Pancreas (tissue), 10 donors: Measurements from ENCODE around the gene UBR2. TPM values are rescaled to one million over a fixed set of nuclear protein-coding genes. Genes with fewer than 3 reads are reported as not detected.
A peak's percentile ranks its signal among the peaks of the same experiment; 100 is the strongest.

Experiments used
- ATAC-seq, 4 donors: fragments of 200-7000 bp; cut with Tn5 transposase; one replicate each; pipeline versions ENCODE4 v1.8.0 to v1.9.1; 2020; ENCODE audit warnings: mild to moderate bottlenecking in 4 of 4, moderate library complexity in 4 of 4
- DNase-seq, 6 donors: peaks; one replicate each; pipeline ENCODE4 v3.0.0-alpha.2; 2020
- FAIRE-seq: peaks from 2 replicates; lab custom pipeline; 2012; peaks lifted over from hg19 to GRCh38; lab: Jason Lieb, UNC
- H3K27ac ChIP-seq, 4 donors: fragments of 200-600 bp; sonication (generic); 1 replicate in 3 of 4; 2 replicates in 1 of 4; pipeline versions ENCODE4 v1.5.0 to v1.8.0; 2020
- H3K27me3 ChIP-seq, 4 donors: fragments of 200-600 bp; one replicate each; pipeline ENCODE4 v1.8.0; 2021
- H3K36me3 ChIP-seq, 3 donors: fragments of 200-600 bp; sonication (generic) in 1 of 3; one replicate each; pipeline versions ENCODE4 v1.5.0 to v1.8.0; 2020 to 2021
- H3K4me1 ChIP-seq, 3 donors: fragments of 200-600 bp; one replicate each; pipeline ENCODE4 v1.8.0; 2021
- H3K4me3 ChIP-seq, 4 donors: fragments of 200-600 bp; sonication (generic) in 2 of 4; one replicate each; pipeline versions ENCODE4 v1.5.0 to v1.8.0; 2020 to 2021
- H3K9me3 ChIP-seq, 4 donors: fragments of 200-600 bp; one replicate each; pipeline ENCODE4 v1.8.0; 2021
- WGBS, 2 donors: extraction: QIAGEN DNeasy Blood & Tissue Kit; methylation state at CpG; one replicate each; pipeline ENCODE4 v1.1.7; 2013; 5-methylcytosine and 5-hydroxymethylcytosine counted together
- intact Hi-C, 3 donors: fragments of 100-400 bp; cut with DNase I; formaldehyde crosslinking; loops; one replicate each; pipeline versions ENCODE4 v1.11.1 to v1.14.2; 2022
- polyA plus RNA-seq, 2 donors: library from polyadenylated mRNA; stranded (reverse); fragments of 200-250 nt; gene quantifications; one replicate each; pipeline ENCODE4 v1.2.3, GENCODE V29; 2013
- total RNA-seq, 6 donors: library from RNA; stranded (reverse); fragmentation: NEBNext Ultra II Directional in 4 of 6; extraction: Animal tissue kit (Norgen Biotek cat#: 25700) in 4 of 6; gene quantifications; one replicate each; pipeline versions ENCODE4 v1.2.1 to v1.2.4, GENCODE V29; 2021 to 2023
- TF ChIP-seq, protein P1 (sequence below), 4 donors: fragments of 200-600 bp; sonication (generic) in 3 of 4; IDR thresholded peaks; one replicate each; pipeline versions ENCODE4 v1.5.0 to v1.8.0; 2021; ENCODE audit warnings: antibody characterized with exemption in 4 of 4
- donor health status: healthy with polysubstance abuse.
- donor health status: DM: no; HTN: no; CAD: no; lungs with moderate emphysema.
- donor health status: DM: no; HTN: no; CAD: no.
- donor health status: control.
- donor health status: control.
- donor health status: Bipolar disorder and iron deficiency.
- donor health status: DM: yes; HTN: yes; CAD: no.
- donor health status: DM: no; HTN: no; CAD: no.
- donor health status: DM: no; HTN: no; CAD: no.
- donor health status: DM: yes; HTN: yes; CAD: no.

UBR2 gene
- 10 to 100 TPM; 15.4 to 22.0 (median 18.5) TPM for total RNA-seq
- 10 to 100 TPM in 1 of 2 donors, 1 to 10 TPM in 1; 9.4 to 11.5 TPM for polyA plus RNA-seq

DNA sequence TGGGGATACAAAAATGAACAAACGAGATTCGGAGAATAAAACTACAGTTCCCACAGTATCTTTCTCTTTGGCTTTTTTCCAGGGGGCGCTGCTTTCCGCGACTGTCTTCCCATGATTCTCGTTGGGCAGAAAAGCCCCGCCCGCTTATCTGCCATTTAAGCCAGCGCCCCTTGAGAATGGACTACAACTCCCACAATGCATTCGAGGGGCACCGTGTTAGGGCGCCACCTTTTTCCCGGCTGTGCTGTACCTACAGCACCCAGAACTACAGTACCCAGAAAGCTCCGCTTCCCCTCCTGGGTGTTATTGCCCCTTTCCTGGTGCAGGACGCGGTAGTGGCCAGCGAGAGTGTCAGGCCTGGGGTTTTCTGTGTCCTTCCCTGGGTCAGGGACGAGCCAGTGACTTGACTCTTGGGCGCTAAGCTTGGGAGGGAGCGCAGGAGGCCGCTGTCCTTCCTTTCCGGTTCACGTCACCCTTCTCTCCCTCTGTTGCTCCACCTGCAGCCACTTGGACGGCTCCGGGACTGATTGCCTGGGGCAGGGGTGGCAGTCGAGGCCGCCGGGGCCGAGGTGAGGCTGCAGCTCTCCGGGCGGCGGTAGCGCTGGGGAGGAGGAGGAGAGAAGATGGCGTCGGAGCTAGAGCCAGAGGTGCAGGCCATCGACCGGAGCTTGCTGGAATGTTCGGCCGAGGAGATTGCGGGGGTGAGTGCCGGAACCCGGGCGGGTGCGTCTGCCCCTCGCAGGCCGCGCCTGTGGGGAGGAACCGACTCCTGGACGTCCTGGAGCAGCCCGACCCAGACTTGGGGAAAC lies at the start of gene UBR2:
UBR2 (plus strand) TSS at position 333 of the 809 bp plus-strand sequence; CDS start at position 624, 291 bp downstream.
- Histone ChIP-seq H3K4me3 (peak within 1 kb of the TSS; percentile 58 to 81 (median 70)), H3K27ac (peak within 1 kb of the TSS; percentile 82 to 99 (median 90)), H3K27me3 (no peaks in the 10 kb centered on the region), H3K9me3 (no peaks in the 10 kb centered on the region), H3K36me3 (no peaks in the 10 kb centered on the region), H3K4me1 (peaks cover 0 to 17% (median 0%) of the 10 kb centered on the region in 3 donors)
- DNase-seq (peak; percentile 85 to 98 (median 97)), FAIRE-seq (peak; percentile 93), ATAC-seq (peak; percentile 90 to 96 (median 93))
- TF ChIP-seq, protein P1, sequence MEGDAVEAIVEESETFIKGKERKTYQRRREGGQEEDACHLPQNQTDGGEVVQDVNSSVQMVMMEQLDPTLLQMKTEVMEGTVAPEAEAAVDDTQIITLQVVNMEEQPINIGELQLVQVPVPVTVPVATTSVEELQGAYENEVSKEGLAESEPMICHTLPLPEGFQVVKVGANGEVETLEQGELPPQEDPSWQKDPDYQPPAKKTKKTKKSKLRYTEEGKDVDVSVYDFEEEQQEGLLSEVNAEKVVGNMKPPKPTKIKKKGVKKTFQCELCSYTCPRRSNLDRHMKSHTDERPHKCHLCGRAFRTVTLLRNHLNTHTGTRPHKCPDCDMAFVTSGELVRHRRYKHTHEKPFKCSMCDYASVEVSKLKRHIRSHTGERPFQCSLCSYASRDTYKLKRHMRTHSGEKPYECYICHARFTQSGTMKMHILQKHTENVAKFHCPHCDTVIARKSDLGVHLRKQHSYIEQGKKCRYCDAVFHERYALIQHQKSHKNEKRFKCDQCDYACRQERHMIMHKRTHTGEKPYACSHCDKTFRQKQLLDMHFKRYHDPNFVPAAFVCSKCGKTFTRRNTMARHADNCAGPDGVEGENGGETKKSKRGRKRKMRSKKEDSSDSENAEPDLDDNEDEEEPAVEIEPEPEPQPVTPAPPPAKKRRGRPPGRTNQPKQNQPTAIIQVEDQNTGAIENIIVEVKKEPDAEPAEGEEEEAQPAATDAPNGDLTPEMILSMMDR (IDR thresholded peaks at IDR 0.05), result no peak
- intact Hi-C loops, result no loop called here
- WGBS, 2 donors, result 0% methylated on average over 46 to 50 of the region's 50 CpGs

DNA sequence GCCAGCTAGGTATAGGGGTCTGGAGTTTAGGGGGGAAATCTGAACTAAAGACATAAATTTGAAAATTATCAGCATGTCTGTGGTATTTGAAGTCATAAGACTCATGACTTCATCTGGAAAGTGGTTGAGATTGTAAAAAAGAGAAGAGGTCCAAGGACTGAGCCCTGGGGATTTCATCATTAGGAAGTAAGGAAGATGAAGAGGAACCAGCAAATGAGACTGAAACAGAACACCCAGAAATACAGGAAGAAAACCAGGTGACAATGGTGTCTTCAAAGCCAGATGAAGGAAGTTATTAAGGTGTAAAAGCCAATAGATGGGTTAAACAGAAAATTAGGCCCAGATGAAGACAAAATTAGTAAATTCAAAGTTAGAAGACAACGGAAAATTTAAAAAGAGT lies 49.1 kb upstream of the UBR2 start:
- Histone ChIP-seq H3K4me3 (no peak overlapping the region), H3K36me3 (no peaks in the 10 kb centered on the region), H3K27me3 (no peaks in the 10 kb centered on the region), H3K27ac (no peak overlapping the region), H3K4me1 (no peaks in the 10 kb centered on the region), H3K9me3 (no peaks in the 10 kb centered on the region)
- 85 to 89% methylated on average over 1 of the region's 1 CpG for WGBS, 2 donors
- no peak for DNase-seq
- no peak for FAIRE-seq
- TF ChIP-seq, protein P1 (IDR thresholded peaks at IDR 0.05), result no peak
- ATAC-seq, result peak in 1 of 4 donors; percentile 53
- intact Hi-C loops, result no loop called here

DNA sequence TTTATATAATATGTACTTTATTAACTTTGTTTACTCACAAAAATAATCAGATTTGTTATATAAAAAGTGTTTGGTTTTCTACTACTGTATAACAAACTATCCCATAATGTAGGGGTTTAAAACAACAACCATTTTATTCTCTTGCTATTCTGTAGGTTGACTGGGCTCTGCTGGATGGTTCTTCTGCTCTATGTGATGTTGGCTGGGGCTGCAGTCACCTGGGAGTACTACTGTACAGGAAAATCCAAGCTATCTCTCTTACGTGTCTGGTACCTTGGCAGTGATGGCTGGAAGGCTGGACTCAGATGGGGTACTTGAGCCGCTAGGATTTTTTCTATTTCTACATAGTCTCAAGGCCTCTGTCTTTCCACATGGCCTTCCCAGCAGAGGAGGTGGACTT lies 44.0 kb upstream of the UBR2 start:
- Histone ChIP-seq H3K27ac (no peak overlapping the region), H3K9me3 (no peaks in the 10 kb centered on the region), H3K4me3 (no peak overlapping the region), H3K4me1 (no peaks in the 10 kb centered on the region), H3K36me3 (no peaks in the 10 kb centered on the region), H3K27me3 (no peaks in the 10 kb centered on the region)
- TF ChIP-seq, protein P1 (IDR thresholded peaks at IDR 0.05), result no peak
- FAIRE-seq (no peak), ATAC-seq (no peak), DNase-seq (no peak)
- intact Hi-C loops, result no loop called here
- 98% methylated on average over 2 of the region's 2 CpGs for WGBS, 2 donors

DNA sequence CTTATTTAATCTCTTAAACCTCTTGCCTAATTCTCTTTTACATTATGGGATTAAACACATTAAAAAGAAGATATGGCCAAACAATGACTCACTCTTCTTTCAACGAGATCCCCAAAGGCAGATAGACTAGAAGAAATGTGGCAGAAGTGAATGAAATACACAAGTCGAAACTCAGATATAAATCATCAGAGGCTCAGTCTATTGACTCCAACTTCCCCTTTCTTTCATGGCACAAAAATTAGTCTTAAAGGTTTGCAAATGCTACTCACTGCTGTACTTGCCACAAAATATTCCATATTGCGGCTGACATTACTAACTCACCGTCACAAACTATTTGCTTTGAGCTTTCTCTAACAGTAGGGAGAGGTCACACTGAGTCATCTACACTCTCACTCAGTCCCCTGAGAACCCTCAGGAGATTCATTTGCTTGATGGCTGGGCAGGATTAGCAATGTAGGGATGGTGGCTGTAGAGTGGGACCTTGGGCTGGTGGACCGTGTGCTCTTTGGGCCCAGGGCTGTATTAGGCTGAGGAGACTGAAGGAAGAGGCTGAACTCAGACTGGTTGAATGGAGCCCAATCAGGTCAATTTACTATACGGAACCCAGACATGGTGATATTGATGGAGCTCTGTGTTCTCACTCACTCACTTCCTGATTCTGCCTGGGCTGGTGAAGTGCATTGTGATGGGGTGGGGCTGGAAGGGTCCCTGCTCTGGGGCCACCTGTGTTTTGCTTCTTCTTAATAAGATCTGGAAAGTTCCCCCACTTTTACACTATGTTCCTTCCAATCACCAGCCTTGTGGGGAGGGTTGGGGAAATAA lies 42.8 kb upstream of the UBR2 start:
- H3K36me3 ChIP-seq, result no peaks in the 10 kb centered on the region
- no peak for FAIRE-seq
- intact Hi-C loops, result no loop called here
- H3K9me3 ChIP-seq, result no peaks in the 10 kb centered on the region
- no peak overlapping the region for H3K27ac ChIP-seq
- DNase-seq, result no peak
- H3K4me1 ChIP-seq, result no peaks in the 10 kb centered on the region
- H3K27me3 ChIP-seq, result no peaks in the 10 kb centered on the region
- no peak overlapping the region for H3K4me3 ChIP-seq
- ATAC-seq, result no peak
- TF ChIP-seq, protein P1 (IDR thresholded peaks at IDR 0.05), result no peak
- 74 to 81% methylated on average over 6 of the region's 6 CpGs for WGBS, 2 donors
